NCI-H460 (cell line): ENCODE measurements around the gene TSC22D2. TPM values are rescaled to one million over a fixed set of nuclear protein-coding genes. Genes with fewer than 3 reads are reported as not detected.

ENCODE experiments used
- DNase-seq: peaks from one replicate; pipeline ENCODE4 v3.0.0-alpha.2; 2016; ENCODE audit warnings: low read depth; ENCODE audit errors: extremely low read depth
- total RNA-seq: library from RNA; depleted of rRNA; stranded (reverse); fragments of >200 nt; shearing (Covaris generic); gene quantifications from 2 replicates; pipeline ENCODE4 v1.2.3, GENCODE V29; 2014

The TSC22D2 gene
- total RNA-seq, 1 experiment from 2014 or later, result 5.7 TPM

DNA sequence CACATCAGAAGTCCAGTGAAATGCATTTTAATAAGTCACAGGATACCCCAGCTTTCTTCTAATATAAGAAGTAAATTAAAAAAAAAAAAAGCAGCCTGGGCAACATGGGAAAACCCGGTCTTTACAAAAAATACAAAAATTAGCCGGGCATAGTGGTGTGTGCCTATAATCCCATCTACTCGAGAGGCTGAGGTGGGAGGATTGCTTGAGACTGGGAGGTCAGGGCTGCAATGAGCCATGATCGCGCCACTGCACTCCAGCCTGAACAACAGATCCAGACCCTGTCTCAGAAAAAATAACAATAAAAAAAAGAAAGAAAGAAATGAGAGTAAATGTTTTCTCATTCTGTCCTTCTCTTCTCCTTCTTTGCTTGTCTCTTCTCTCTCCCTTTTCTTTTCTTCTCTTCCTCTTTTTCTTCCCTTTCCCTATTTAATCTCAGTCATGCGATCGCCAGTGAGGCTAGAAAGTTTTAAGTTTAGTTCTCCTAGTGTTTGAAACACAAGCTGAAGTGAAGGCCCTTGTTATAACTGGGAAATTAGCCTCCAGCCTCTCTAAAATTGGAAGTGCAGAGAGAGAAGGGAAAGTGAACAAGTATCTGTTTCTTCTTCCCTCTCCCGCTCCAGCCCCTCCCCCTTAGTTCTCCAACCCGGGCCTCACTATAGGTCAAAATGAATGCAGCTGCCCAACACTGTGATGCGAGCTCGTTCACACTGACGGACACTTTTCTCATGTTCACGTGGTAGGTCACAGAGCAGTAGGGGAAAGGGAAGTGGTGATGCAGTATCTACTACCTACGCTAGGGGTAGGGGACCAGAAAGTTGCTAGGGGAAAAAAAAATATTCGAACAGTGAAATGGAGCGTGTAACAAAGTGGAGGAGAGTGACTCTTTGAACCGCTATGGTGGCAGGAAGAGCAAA, 23.5 kb upstream of the TSC22D2 start:
- no peak for DNase-seq

DNA sequence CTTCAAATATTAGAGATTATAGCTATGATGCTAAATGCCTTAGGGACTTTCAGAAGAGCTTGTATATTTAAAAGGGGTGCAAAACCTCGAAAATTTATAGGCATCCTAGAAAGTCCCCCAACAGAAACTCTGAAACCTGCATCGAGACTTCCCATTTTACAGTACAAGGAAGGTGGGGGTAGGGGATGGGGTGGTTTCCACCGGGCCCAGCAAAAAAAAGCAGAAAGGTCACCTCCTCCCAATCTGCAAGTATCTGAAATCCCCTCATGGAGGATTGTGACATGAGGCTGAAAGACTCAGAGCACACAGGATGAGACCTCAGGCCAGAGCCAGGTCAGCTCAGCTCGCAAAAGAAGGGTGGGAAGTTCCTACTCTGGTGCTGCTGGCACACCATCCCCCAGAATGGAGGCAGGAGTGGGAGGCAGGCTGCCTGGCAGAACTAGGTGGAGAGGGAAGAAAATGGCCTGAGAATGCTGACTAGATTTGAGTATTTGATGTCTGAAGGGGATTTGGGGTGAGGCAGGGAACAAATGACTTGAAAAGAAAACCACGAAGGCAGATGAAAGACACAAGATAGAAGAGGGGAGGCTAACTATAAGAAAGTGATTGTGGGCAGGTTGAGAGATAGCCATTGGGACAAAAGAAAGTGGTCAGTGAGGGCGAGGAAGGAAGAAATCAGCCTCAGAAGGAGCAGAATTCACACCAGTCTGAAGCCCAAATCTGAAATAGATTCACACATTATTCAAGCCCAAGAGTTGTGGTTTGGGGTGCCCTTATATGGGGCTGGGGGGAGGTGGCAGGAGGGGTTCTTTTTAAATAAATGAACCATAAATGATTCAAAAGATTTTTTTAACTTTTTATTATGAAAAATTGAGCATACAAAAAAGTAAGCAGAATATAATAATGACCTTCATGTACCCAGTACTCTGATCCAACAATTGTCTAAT, 22.5 kb upstream of the TSC22D2 start:
- DNase-seq, result no peak

DNA sequence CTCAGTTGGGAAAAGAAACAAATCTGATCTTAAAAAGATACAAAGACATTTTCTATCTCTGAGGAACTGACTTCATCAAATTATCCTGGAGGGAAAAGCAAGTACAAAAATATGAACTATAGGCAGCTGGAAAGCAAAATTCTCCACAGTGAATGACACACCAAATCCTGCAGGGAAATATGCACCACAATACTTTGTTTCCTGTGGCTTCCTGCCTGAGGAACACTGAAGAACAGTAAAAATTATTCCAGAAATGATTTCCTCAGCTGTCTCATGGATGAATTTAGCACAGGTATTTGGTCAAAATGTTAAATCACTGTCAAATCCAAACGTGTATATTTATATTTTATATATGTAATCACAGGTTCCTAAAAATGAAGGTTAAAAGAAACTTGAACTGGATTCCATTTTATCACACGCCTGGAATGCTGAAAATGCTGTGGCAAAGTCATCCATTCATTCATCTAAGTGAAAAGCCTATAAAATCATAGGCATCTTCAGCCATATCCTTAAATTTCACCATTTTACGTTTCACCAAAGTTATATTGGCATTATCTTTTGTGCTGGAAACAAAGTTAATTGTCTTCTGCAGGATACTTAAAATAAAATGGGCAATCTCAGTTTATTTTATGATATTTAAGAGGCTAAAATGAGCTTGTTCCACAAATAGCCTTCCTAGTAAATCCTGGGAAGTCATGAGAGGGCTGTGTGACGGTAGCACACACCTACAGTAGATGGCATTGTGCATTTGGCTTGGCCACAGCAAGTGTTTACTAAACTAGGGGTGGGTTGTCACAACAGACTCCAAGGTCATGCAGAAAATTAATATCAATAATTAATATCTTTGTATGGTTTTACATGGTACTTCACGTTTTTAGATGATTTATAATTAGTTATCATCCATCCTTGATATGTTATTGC, 19.3 kb upstream of the TSC22D2 start:
- no peak for DNase-seq

GRCh38 chr3:150390087-150390486, 18.0 kb upstream of the TSC22D2 start:
- no peak for DNase-seq

- no peak for DNase-seq
These were observed 16.9 kb upstream of the TSC22D2 start for GRCh38 chr3:150391161-150391560.

DNA sequence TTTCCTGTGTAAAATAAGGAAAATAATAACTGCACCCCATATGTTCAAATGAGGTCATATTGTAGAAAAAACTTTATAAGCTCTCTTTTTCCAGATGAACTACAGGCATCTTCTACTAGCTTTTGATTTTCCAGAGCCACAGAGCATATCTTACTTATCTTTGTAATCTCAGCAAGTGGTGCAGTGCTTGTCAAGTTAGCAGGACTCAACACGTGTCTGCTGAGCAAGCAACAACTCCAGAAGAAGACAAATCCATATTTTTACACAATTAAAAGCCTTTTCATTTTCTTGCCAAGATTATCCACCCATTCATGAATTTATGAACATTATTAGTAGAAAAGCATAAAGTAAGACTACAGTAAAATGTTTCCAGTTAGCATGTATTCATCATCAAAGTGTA, 14.4 kb upstream of the TSC22D2 start:
- DNase-seq, result no peak

- no peak for DNase-seq
These were observed 13.5 kb upstream of the TSC22D2 start for GRCh38 chr3:150394606-150395005.

- no peak for DNase-seq
These were observed 11.6 kb upstream of the TSC22D2 start for GRCh38 chr3:150396491-150396890.

DNA sequence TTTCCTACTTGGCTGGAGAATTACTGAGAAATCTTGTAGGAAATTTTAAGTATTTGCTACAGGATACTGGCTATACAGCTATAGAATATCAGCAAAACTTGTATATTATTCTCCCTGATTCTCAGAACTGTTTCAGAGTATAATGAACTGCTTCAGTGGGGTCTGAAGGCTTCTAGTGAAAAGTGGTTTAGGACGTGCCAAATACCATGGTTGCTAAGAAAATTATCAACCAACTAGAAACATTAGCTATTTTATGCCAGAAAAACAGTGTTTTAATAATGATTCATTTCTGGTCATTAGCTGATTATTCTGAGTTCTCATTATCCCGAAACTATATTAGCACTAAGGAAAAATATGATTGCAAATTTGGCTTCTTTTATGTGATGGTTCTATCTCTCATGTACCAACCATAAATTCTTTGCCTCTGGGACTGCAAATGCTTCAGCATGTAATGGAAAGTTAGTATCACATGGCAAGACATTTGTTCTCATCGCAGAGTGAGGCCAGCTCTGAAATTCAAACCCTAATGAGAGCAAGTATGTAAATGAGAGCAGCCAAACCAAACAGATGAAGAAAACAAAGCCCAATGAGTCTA, 11.0 kb upstream of the TSC22D2 start:
- no peak for DNase-seq

DNA sequence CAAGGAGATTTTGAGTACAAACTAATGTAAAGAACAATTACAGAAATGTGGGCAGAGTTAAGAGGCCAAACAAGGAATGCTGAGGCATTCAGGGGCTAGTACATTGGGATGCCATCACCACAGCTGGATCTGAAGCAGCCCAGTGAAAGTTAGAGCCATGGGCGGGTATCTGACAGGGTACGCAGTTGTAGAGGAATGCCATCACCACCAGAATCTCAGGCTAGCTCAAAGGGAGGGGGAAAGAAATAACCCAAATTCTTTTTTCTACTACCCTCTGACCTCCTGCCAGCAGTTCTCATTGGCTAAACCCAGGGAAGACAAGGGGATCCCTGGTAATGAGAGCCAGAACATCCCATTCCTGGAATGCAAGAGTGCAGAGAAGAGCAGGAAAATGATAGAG, 9.0 kb upstream of the TSC22D2 start:
- DNase-seq, result no peak

DNA sequence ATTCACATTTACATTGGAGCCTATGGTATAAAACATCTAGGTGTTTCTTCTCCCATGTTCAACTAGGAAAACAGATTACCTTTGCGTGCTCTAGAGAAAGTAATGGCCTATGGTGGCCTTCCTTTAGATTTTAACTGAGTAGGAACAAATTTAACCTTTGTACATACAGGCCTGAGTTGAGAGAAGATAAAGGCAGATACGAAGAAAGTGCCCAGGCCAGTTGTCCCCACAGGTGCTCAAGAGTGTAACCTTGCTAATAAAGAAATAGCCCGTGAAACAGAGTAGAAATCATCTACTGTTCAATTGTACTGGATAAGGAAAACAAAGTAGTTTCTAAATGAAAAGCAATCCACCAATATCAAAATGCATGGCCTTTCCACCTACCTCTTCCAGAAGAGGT, 6.8 kb upstream of the TSC22D2 start:
- DNase-seq, result no peak

DNA sequence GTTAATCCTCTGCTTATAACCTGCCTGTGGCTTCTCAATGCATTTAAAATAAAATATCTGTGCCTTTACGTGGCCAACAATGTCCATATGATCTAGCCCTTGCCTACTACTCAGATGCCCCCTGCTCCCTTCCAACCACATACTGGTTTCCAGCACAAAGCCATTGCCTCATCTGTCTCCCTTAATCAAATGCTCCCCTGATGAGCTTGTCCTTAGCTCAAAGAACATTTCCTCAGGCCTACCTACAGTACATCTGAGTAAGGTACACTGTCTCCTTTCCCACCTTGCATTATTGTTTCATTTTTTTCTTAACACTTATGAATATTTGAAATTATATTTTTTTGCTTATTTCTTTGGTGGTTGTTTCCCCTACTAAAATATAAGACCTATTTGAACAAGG, 5.9 kb upstream of the TSC22D2 start:
- no peak for DNase-seq

DNA sequence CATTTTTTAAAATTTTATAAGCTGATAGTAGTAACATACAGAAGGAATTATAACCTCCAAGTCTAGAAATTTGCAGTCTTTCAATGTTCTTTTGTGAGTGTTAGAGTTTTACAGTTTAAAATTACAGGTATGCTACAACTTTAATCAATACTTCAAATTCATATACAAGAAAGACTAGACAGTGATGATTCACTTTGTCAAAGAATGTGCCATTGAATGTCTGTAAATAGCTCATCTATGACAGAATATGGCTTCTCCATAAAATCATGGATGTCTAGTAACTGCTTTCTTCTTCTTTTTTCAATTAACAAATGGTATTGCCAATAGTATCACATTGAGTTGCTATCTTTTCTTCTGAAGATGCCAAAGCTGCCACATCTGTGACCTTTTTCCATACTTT, 4.1 kb upstream of the TSC22D2 start:
- no peak for DNase-seq

DNA sequence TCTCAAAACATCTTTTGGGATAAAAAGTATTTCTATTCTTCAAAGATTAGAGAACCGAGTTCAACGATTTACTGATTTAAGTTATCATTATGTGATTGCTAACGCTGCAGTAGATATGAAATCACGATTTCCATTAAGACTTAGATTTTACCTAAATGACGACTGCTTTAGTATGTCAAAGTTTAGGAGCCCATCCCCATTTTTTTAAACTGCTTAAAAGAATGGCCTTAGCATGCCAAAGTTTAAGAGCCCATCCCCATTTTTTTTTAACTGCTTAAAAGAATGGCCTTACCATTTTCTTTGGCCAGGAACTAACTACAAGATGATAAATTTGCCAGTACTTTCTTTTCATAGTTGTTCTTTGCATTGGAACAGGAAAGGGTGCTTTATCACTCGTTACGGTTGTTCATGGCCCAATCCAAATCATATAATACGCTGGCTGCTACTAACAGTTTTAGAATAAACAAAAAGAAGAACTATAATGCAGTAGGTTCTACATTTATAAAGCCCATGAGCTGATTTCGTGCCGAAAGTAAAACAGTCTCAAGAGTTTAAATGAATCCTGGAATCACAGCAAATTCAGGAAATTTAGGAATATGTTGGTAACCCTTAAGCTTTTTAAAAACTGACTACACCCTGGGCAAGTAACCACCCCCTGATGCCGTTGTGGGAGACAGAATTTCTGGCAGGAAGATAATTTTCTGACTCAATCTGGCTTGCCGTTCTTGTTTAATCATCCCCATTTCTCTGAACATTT, 869 bp upstream of the TSC22D2 start:
- DNase-seq, result no peak

- DNase-seq, result peak; percentile 42
These were observed 284 bp upstream of the TSC22D2 start for GRCh38 chr3:150407808-150408220.

DNA sequence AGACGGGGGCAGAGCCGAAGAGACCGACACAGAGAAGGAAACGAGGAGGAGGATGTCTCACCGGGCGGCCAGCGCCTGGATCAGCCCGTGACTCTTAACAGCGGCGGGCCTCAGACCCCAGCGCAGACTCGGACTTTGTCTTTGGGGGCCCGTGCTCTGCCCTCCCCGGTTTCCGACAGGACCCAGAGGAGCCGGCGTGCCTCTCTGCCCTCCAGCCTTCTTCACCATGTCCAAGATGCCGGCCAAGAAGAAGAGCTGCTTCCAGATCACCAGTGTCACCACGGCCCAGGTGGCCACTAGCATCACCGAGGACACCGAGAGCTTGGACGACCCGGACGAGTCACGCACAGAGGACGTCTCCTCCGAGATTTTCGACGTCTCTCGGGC, 1.0 kb downstream of the TSC22D2 start:
- DNase-seq, result no peak

- DNase-seq, result peak; percentile 54
These were observed 1.6 kb downstream of the TSC22D2 start for GRCh38 chr3:150409512-150410310.

DNA sequence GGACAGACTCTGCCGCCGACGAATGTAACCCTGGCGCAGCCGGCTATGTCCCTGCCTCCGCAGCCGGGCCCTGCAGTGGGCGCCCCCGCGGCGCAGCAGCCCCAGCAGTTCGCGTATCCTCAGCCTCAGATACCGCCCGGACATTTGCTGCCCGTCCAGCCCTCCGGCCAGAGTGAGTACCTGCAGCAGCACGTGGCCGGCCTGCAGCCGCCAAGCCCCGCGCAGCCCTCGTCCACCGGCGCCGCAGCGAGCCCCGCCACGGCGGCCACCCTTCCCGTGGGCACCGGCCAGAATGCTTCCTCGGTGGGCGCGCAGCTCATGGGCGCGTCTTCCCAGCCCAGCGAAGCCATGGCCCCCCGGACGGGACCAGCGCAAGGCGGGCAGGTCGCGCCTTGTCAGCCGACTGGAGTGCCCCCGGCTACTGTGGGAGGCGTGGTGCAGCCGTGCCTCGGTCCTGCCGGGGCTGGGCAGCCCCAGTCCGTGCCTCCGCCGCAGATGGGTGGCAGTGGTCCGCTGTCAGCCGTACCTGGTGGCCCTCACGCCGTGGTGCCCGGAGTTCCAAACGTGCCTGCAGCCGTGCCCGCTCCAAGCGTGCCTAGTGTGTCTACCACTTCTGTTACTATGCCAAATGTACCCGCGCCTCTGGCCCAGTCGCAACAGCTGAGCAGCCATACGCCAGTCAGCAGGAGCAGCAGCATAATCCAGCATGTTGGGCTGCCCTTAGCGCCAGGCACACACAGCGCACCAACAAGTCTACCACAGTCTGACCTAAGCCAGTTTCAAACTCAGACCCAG, 2.4 kb downstream of the TSC22D2 start:
- no peak for DNase-seq
